ENCODE data around the gene PRPH2.

The PRPH2 gene

DNA sequence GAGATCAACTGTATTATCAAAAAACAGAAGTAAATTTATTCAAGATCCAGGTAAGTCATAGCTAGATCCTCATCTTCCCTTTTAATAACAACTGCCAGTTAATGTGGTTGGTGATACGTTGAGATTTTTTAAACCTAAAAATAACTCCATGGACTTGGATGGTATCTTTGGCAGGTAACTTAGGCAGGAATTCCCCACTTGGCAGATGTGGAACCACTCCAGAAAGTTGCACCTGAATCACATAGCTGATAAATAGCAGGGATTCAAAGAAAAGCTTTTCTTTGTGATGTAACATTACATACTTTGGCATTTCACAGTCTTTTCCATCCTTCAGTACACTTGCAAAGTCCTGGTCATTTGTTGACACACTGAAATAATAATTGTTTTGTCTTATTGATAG, 62.6 kb downstream of the PRPH2 start:
- TF ChIP-seq ZFX (IDR thresholded peaks at IDR 0.05; ENCODE audit: borderline replicate concordance), result no peak
- no peak for TF ChIP-seq CTCF (IDR thresholded peaks at IDR 0.05)
- H3K27ac ChIP-seq, result no peak overlapping the region

- TF ChIP-seq ZFX (IDR thresholded peaks at IDR 0.05; ENCODE audit: borderline replicate concordance), result no peak
- TF ChIP-seq CTCF (IDR thresholded peaks at IDR 0.05), result no peak
- H3K27ac ChIP-seq, result no peak overlapping the region
Measured at GRCh38 chr6:42653851-42654250, 68.5 kb downstream of the PRPH2 start.

DNA sequence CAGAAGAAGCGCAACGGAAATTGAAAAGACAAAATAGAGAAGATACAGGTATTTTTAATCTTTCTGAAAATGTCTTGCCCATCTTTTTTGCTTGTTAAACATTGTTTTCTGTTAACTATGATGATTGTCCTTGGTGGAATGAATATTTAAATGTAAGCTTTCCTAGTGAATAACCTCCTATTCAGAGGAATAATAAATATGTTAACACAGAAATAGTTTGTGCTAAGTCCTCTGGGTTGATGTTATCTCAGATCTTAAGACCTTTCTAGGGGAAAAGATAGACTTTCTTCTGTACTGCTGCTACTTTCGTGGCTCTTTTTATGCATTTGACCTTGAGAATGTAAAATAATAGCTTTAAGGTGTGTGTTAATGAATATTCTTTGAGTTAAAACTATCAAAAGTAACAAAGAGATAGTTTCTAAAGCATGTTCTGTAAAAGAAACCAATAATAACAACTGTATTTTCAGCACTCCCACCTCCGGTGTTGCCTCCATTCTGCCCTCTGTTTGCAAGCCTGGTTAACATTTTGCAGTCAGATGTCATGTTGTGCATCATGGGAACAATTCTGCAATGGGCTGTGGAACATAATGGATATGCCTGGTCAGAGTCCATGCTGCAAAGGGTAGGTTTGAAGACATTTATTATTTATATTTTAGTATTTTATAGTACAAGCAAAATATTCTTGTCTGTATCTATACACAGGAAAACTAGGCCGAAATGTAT, 70.2 kb downstream of the PRPH2 start:
- TF ChIP-seq ZFX (IDR thresholded peaks at IDR 0.05; ENCODE audit: borderline replicate concordance) (no peak), CTCF (IDR thresholded peaks at IDR 0.05) (no peak)
- H3K27ac ChIP-seq, result no peak overlapping the region
